Heart left ventricle (tissue), 16 donors: ENCODE measurements around the gene POLR1H. TPM values are rescaled to one million over a fixed set of nuclear protein-coding genes. Genes with fewer than 3 reads are reported as not detected.
A peak's percentile ranks its signal among the peaks of the same experiment; 100 is the strongest.
"Not testable (repeated sequence)": the region's sequence is repeated elsewhere in the genome, so short reads cannot be mapped to it uniquely, and the experiment has no call there.

Experiments used
- ATAC-seq, 4 donors: fragments of 200-7000 bp; cut with Tn5 transposase; one replicate each; pipeline ENCODE4 v1.9.1; 2020 to 2022; ENCODE audit warnings: moderate library complexity in 4 of 4, mild to moderate bottlenecking in 3 of 4, moderate number of reproducible peaks in 1 of 4
- DNase-seq, 5 donors: peaks; one replicate each; pipeline ENCODE4 v3.0.0-alpha.2; 2020
- H3K27ac ChIP-seq, 12 donors: fragments of 200-600 bp; sonication (generic) in 4 of 12; one replicate each; pipeline versions ENCODE4 v1.5.0 to v1.8.0; 2016 to 2022; ENCODE audit warnings: mild to moderate bottlenecking in 2 of 12
- H3K27me3 ChIP-seq, 9 donors: fragments of 200-600 bp; sonication (generic) in 2 of 9; one replicate each; pipeline versions ENCODE4 v1.5.1 to v1.8.0; 2016 to 2022; ENCODE audit warnings: mild to moderate bottlenecking in 3 of 9
- H3K36me3 ChIP-seq, 9 donors: fragments of 200-600 bp; sonication (generic) in 2 of 9; one replicate each; pipeline versions ENCODE4 v1.5.0 to v1.8.0; 2018 to 2022; ENCODE audit warnings: mild to moderate bottlenecking in 2 of 9
- H3K4me1 ChIP-seq, 12 donors: fragments of 200-600 bp; sonication (generic) in 4 of 12; one replicate each; pipeline versions ENCODE4 v1.5.0 to v1.8.0; 2016 to 2022; ENCODE audit warnings: mild to moderate bottlenecking in 3 of 12
- H3K4me3 ChIP-seq, 12 donors: fragments of 200-600 bp; sonication (generic) in 4 of 12; one replicate each; pipeline versions ENCODE4 v1.5.0 to v1.8.0; 2017 to 2022; ENCODE audit warnings: mild to moderate bottlenecking in 9 of 12, moderate library complexity in 4 of 12
- H3K9me3 ChIP-seq, 12 donors: fragments of 200-600 bp; sonication (generic) in 4 of 12; one replicate each; pipeline versions ENCODE4 v1.5.0 to v1.8.0; 2016 to 2022; ENCODE audit warnings: mild to moderate bottlenecking in 1 of 12
- CTCF ChIP-seq, 12 donors: fragments of 200-600 bp; sonication (generic) in 4 of 12; IDR thresholded peaks; one replicate each; pipeline versions ENCODE4 v1.5.0 to v1.8.0; 2018 to 2022; ENCODE audit warnings: antibody characterized with exemption in 12 of 12, mild to moderate bottlenecking in 5 of 12
- POLR2A ChIP-seq, 2 donors: fragments of 450-650 bp; IDR thresholded peaks; one replicate each; pipeline ENCODE4 v1.6.1; 2017; ENCODE audit warnings: antibody characterized with exemption in 2 of 2, mild to moderate bottlenecking in 2 of 2, moderate library complexity in 2 of 2
- WGBS, 4 donors: extraction: QIAGEN DNeasy Blood & Tissue Kit in 2 of 4; methylation state at CpG; one replicate each; pipeline versions ENCODE4 v1.1.5 to v1.1.7; 2013 to 2018; 5-methylcytosine and 5-hydroxymethylcytosine counted together
- intact Hi-C, 10 donors: fragments of 100-400 bp; cut with DNase I; formaldehyde crosslinking; loops; one replicate each; pipeline versions ENCODE4 v1.11.1 to v1.14.2; 2022
- polyA plus RNA-seq, 2 donors: library from polyadenylated mRNA; stranded (reverse); fragments of 200-250 nt; gene quantifications; one replicate each; pipeline ENCODE4 v1.2.3, GENCODE V29; 2013
- total RNA-seq, 9 donors: library from RNA; depleted of rRNA in 2 of 9; stranded (reverse); fragments of >200 nt in 2 of 9; fragmentation: NEBNext Ultra II Directional in 3 of 9; extraction: Animal tissue kit (Norgen Biotek cat#: 25700) in 3 of 9; gene quantifications; one replicate each; pipeline versions ENCODE4 v1.1.0 to v1.2.4, GENCODE V29; 2016 to 2023
- donor health status: ischemic (EF 13 %, LVEDD 7.1; RV severe dilation, severe dysfunction).
- donor health status: healthy with polysubstance abuse.
- donor health status: DM: no; HTN: yes; CAD: no.
- donor health status: DM: no; HTN: no; CAD: no.
- donor health status: ischemic (EF 25% LVEDD 6.9; RV normal size, moderate dysfunction).
- donor health status: ischemic (EF 25% LVEDD 5.7; RV mildly dilated, moderate dysfunction).
- donor health status: healthy.
- donor health status: DM: yes; HTN: yes; CAD: no.
- donor health status: ischemic (EF 35%, LVEDD 5.7; RV mildly dilated, moderate dysfunction).
- donor health status: nonischemic (EF 11% LVEDD 7.7; RV severe dilation, severe dysfunction).
- donor health status: DM: yes; HTN: yes; CAD: no.
- donor health status: PGD.
- donor health status: ischemic (EF 29% LVEDD 5.4; RV normal size, mild dysfunction).
- donor health status: nonischemic (EF 23%, LVEDD 6.1; RV moderate dilation, normal function).

The POLR1H gene
- total and polyA plus RNA-seq, 11 donors, result 11.7 to 46.1 (median 14.8) TPM

- Histone ChIP-seq H3K4me3 (no peak overlapping the region), H3K9me3 (no peaks in the 10 kb centered on the region), H3K27me3 (no peaks in the 10 kb centered on the region), H3K4me1 (no peaks in the 10 kb centered on the region), H3K36me3 (peaks cover 0 to 33% (median 0%) of the 10 kb centered on the region in 9 donors), H3K27ac (no peak overlapping the region)
- TF ChIP-seq POLR2A (IDR thresholded peaks at IDR 0.05) (no peak), CTCF (IDR thresholded peaks at IDR 0.05) (no peak)
- DNase-seq (no peak), ATAC-seq (no peak)
- intact Hi-C loops, result no loop called here
Observed at GRCh38 chr6:30031381-30031780, 29.7 kb upstream of the POLR1H start.

- H3K27me3 ChIP-seq, intact Hi-C loops, ATAC-seq: not testable (repeated sequence)
Observed at GRCh38 chr6:30033440-30033839, 27.6 kb upstream of the POLR1H start.

GRCh38 chr6:30035784-30036183 lies 25.3 kb upstream of the POLR1H start:
- ATAC-seq, result no peak
- intact Hi-C loops, result no loop called here
- Histone ChIP-seq H3K9me3 (no peaks in the 10 kb centered on the region), H3K27me3 (no peaks in the 10 kb centered on the region), H3K4me3 (no peak overlapping the region), H3K4me1 (no peaks in the 10 kb centered on the region), H3K36me3 (peaks cover 0 to 33% (median 0%) of the 10 kb centered on the region in 9 donors), H3K27ac (no peak overlapping the region)
- no peak for DNase-seq
- TF ChIP-seq POLR2A (IDR thresholded peaks at IDR 0.05), result no peak
- no peak for TF ChIP-seq CTCF (IDR thresholded peaks at IDR 0.05)
- 90 to 100% (median 99%) methylated on average over 1 of the region's 1 CpG for WGBS, 4 donors

More at GRCh38 chr6:30033440-30033839, 27.6 kb upstream of the POLR1H start:
- WGBS, 4 donors, result 90 to 98% (median 94%) methylated on average over 5 of the region's 5 CpGs
- not testable (repeated sequence) for H3K27ac ChIP-seq, H3K4me1 ChIP-seq, DNase-seq, H3K9me3 ChIP-seq, H3K4me3 ChIP-seq
- peaks cover 0 to 33% (median 0%) of the 10 kb centered on the region in 9 donors for H3K36me3 ChIP-seq

GRCh38 chr6:30037182-30037788 lies 23.8 kb upstream of the POLR1H start:
- Histone ChIP-seq H3K36me3 (peaks cover 0 to 26% (median 0%) of the 10 kb centered on the region in 9 donors), H3K9me3 (no peaks in the 10 kb centered on the region), H3K27ac (no peak overlapping the region), H3K27me3 (no peaks in the 10 kb centered on the region), H3K4me3 (no peak overlapping the region), H3K4me1 (peaks cover 0 to 6% (median under 1%) of the 10 kb centered on the region in 12 donors)
- TF ChIP-seq POLR2A (IDR thresholded peaks at IDR 0.05), result no peak
- TF ChIP-seq CTCF (IDR thresholded peaks at IDR 0.05), result peak; percentile 21 to 53 (median 32)
- ATAC-seq, result no peak
- WGBS, 4 donors, result 47 to 82% (median 71%) methylated on average over 4 of the region's 4 CpGs
- intact Hi-C loops, result no loop called here
- no peak for DNase-seq

- Histone ChIP-seq H3K27me3 (no peaks in the 10 kb centered on the region), H3K27ac (no peak overlapping the region), H3K4me1 (peaks cover 0 to 14% (median 2%) of the 10 kb centered on the region in 12 donors), H3K4me3 (no peak overlapping the region), H3K9me3 (no peaks in the 10 kb centered on the region), H3K36me3 (no peaks in the 10 kb centered on the region)
- DNase-seq (no peak), ATAC-seq (no peak)
- 88 to 95% (median 93%) methylated on average over 6 of the region's 6 CpGs for WGBS, 4 donors
- TF ChIP-seq CTCF (IDR thresholded peaks at IDR 0.05), result no peak
- TF ChIP-seq POLR2A (IDR thresholded peaks at IDR 0.05), result no peak
- intact Hi-C loops, result no loop called here
Observed at GRCh38 chr6:30041221-30041620, 19.8 kb upstream of the POLR1H start.
